G401.6 (cell line): Measurements from ENCODE around the gene THBS2.
"Not testable (repeated sequence)": the region's sequence is repeated elsewhere in the genome, so short reads cannot be mapped to it uniquely, and the experiment has no call there.

ENCODE experiments used
- FAIRE-seq: peaks from 2 replicates; lab custom pipeline; 2012; peaks lifted over from hg19 to GRCh38; lab: Jason Lieb, UNC

The THBS2 gene

GRCh38 chr6:169253337-169254238 is at the start of gene THBS2:
THBS2 (minus strand) TSS chr6:169253846; CDS start chr6:169250784, 3,062 bp downstream.
- FAIRE-seq, result no peak

GRCh38 chr6:169302716-169303115 is 49.1 kb upstream of the THBS2 start:
- no peak for FAIRE-seq

GRCh38 chr6:169302255-169302654 is 48.6 kb upstream of the THBS2 start:
- no peak for FAIRE-seq

GRCh38 chr6:169300916-169301315 is 47.3 kb upstream of the THBS2 start:
- FAIRE-seq, result no peak

- FAIRE-seq, result not testable (repeated sequence)
Measured at GRCh38 chr6:169298626-169299025, 45.0 kb upstream of the THBS2 start.

- no peak for FAIRE-seq
Measured at GRCh38 chr6:169296622-169297021, 43.0 kb upstream of the THBS2 start.

- no peak for FAIRE-seq
Measured at GRCh38 chr6:169296170-169296569, 42.5 kb upstream of the THBS2 start.

- FAIRE-seq, result no peak
Measured at GRCh38 chr6:169293196-169293595, 39.5 kb upstream of the THBS2 start.

- FAIRE-seq, result no peak
Measured at GRCh38 chr6:169292338-169293124, 38.9 kb upstream of the THBS2 start.

GRCh38 chr6:169291646-169292337 is 38.1 kb upstream of the THBS2 start:
- FAIRE-seq, result no peak

- no peak for FAIRE-seq
Measured at GRCh38 chr6:169291148-169291547, 37.5 kb upstream of the THBS2 start.

GRCh38 chr6:169289619-169290339 is 36.1 kb upstream of the THBS2 start:
- no peak for FAIRE-seq

- no peak for FAIRE-seq
Measured at GRCh38 chr6:169289257-169289618, 35.6 kb upstream of the THBS2 start.

GRCh38 chr6:169288591-169288990 is 34.9 kb upstream of the THBS2 start:
- FAIRE-seq, result no peak

- no peak for FAIRE-seq
Measured at GRCh38 chr6:169287675-169288074, 34.0 kb upstream of the THBS2 start.

GRCh38 chr6:169286961-169287360 is 33.3 kb upstream of the THBS2 start:
- FAIRE-seq, result no peak

- FAIRE-seq, result no peak
Measured at GRCh38 chr6:169285165-169285564, 31.5 kb upstream of the THBS2 start.

- no peak for FAIRE-seq
Measured at GRCh38 chr6:169283924-169284323, 30.3 kb upstream of the THBS2 start.

GRCh38 chr6:169282043-169282442 is 28.4 kb upstream of the THBS2 start:
- no peak for FAIRE-seq

- FAIRE-seq, result no peak
Measured at GRCh38 chr6:169277619-169278018, 24.0 kb upstream of the THBS2 start.

GRCh38 chr6:169274781-169275180 is 21.1 kb upstream of the THBS2 start:
- no peak for FAIRE-seq

- FAIRE-seq, result no peak
Measured at GRCh38 chr6:169273511-169273910, 19.9 kb upstream of the THBS2 start.
